HG03045 (cell line): ENCODE measurements around the gene OOSP4B.
"Not testable (repeated sequence)": the region's sequence is repeated elsewhere in the genome, so short reads cannot be mapped to it uniquely, and the experiment has no call there.

Experiments used
- ATAC-seq: cut with Tn5 transposase; IDR thresholded peaks from one replicate; pipeline ENCODE4 v1.9.1; 2021; ENCODE audit warnings: mild to moderate bottlenecking, moderate library complexity; ENCODE audit not compliant: unreplicated experiment

Gene OOSP4B

DNA sequence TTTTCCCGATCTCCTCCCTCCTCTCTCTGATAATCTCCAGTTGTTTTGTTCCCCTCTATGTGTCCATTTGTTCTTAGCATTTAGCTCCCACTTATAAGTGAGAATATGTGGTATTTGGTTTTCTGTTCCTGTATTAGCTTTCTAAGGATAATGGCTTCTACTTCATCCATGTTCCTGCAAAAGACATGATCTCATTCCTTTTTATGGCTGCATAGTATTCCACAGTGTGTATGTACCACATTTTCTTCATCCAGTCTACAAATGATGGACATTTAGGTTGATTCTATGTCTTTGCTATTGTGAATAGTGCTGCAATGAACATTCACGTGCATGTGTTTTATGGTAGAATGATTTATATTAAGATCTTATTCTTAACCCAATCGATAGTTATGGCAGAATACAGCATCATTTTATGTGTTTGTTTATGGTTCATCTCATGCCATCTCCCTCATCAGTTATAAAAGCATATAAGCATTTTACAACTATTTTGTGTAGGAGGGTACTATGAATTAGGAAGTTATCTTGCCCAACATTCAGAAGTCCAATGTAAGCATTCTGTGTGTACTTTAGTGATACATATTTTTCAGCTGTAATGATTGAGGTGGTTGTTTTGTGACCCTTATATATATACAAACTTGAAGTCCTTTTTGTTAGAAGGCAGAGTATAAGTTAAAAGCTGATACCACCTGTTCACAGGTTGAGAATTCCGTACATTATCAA, 42.7 kb downstream of the OOSP4B start:
- ATAC-seq, result no peak

DNA sequence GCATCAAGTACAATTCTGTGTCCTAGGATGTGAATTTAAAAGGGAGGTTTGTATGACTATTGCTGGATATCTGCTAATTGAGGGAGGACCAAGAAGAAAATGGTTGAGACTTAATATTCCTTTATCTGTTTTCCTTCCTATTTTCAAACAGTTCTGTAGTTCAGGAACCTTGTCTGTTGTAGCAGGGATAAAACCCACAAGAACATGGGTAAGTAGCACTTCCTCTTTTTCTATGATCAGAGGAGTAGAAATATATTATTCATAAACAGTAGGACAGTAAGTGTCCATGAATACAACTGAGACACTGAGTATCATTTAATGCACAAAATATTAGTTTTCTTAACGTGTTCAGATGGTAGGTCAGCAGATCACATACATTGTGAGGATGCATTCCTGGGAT, 47.1 kb downstream of the OOSP4B start:
- ATAC-seq, result no peak

GRCh38 chr11:60065801-60066200, 48.8 kb downstream of the OOSP4B start:
- no peak for ATAC-seq

DNA sequence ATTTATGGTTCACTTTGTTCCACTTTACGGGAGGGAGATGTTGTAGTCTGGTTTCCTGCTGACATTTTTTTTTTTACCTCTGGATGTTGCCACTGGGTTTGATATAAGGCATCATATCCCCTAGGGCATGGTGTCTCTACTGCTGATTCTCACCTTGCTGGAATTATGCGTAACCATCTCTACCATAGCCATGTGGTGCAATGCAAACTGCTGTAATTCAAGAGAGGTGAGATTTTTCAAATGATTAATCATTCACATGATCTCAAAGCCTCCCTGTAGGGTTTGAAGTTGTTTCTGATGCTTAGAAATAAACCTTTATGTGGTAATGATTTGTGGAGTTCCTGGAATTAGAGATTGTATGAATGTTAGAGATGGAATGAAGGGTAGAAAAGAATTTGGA, 52.5 kb downstream of the OOSP4B start:
- no peak for ATAC-seq

DNA sequence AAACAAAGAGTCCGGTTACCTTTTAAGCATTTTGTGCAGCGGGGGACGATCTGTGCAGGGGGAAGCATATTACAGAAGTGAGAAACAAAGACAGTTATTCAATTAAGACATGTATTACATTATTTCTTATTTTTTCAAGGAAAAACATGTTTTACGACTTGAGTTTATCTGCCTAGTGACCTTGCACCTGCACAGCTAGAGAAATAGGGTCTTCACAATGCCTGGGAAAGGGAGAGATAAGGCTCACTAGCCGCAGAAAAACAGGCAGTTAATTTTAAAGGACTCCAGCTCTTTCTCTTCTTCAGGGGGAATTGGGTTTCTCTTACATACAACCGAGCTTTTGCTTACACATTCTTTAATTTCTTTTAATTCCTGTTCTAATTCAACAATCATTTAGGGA, 54.7 kb downstream of the OOSP4B start:
- not testable (repeated sequence) for ATAC-seq

- no peak for ATAC-seq
Measured at GRCh38 chr11:60077216-60077817, 60.3 kb downstream of the OOSP4B start.

DNA sequence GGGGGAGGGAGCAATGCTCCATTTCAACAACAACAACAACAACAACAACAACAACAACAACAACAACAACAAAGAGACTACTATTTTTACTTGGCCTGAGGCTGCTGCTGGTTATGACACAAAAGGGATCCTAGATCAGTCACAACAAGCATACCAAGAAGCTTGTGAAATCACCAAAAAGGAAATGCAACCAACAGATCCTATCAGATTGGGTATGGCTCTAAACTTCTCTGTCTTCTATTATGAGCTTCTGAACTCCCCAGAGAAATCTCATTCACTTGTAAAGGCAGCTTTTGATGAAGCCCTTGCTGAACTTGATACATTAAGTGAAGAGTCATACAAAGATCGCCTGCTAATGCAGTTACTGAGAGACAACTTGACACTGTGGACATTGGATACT, 61.0 kb downstream of the OOSP4B start:
- no peak for ATAC-seq

GRCh38 chr11:60078745-60079144, 61.8 kb downstream of the OOSP4B start:
- no peak for ATAC-seq

DNA sequence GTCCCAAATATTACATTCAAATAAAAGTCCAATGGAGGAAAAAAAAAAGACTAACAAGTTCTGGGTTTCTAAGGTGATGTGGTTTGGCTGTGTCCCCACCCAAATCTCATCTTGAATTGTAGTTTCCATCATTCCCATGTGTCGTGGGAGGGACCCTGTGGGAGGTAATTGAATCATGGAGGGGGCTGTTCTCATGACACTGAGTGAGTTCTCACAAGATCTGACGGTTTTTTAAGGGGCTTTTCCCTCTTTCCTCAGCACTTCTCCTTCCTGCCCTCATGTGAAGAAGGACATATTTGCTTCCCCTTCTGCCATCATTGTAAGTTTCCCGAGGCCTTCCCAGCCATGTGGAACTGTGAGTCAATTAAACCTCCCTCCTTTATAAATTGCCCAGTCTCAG, 63.6 kb downstream of the OOSP4B start:
- ATAC-seq, result no peak
